HG03565 (cell line): ENCODE measurements around the gene KCNK2.

ENCODE experiments used
- ATAC-seq: cut with Tn5 transposase; IDR thresholded peaks from one replicate; pipeline ENCODE4 v1.9.1; 2021; ENCODE audit warnings: mild to moderate bottlenecking, moderate library complexity; ENCODE audit not compliant: unreplicated experiment

The KCNK2 gene

GRCh38 chr1:215094381-215094780 is 11.8 kb downstream of the KCNK2 start:
- no peak for ATAC-seq

- no peak for ATAC-seq
These were observed 13.0 kb downstream of the KCNK2 start for GRCh38 chr1:215095524-215095923.

- no peak for ATAC-seq
These were observed 19.0 kb downstream of the KCNK2 start for GRCh38 chr1:215101511-215101910.

- no peak for ATAC-seq
These were observed 21.7 kb downstream of the KCNK2 start for GRCh38 chr1:215104283-215104682.

- no peak for ATAC-seq
These were observed 23.5 kb downstream of the KCNK2 start for GRCh38 chr1:215106067-215106466.

- no peak for ATAC-seq
These were observed 26.6 kb downstream of the KCNK2 start for GRCh38 chr1:215109171-215109570.

- no peak for ATAC-seq
These were observed 29.4 kb downstream of the KCNK2 start for GRCh38 chr1:215111916-215112315.

- ATAC-seq = no peak
These were observed 31.2 kb downstream of the KCNK2 start for GRCh38 chr1:215113776-215114153.

GRCh38 chr1:215114154-215114933 is 31.8 kb downstream of the KCNK2 start:
- ATAC-seq = no peak

GRCh38 chr1:215115760-215116159 is 33.2 kb downstream of the KCNK2 start:
- ATAC-seq = no peak

GRCh38 chr1:215118081-215118480 is 35.5 kb downstream of the KCNK2 start:
- ATAC-seq = no peak

GRCh38 chr1:215119056-215119455 is 36.5 kb downstream of the KCNK2 start:
- ATAC-seq = no peak

- no peak for ATAC-seq
These were observed 37.3 kb downstream of the KCNK2 start for GRCh38 chr1:215119719-215120365.

GRCh38 chr1:215128504-215128903 is 46.0 kb downstream of the KCNK2 start:
- ATAC-seq = no peak

- no peak for ATAC-seq
These were observed 48.8 kb downstream of the KCNK2 start for GRCh38 chr1:215131291-215131690.

GRCh38 chr1:215132156-215132555 is 49.6 kb downstream of the KCNK2 start:
- no peak for ATAC-seq

GRCh38 chr1:215133532-215133931 is 51.0 kb downstream of the KCNK2 start:
- no peak for ATAC-seq

- ATAC-seq = no peak
These were observed 55.4 kb downstream of the KCNK2 start for GRCh38 chr1:215137985-215138384.

- ATAC-seq = no peak
These were observed 57.6 kb downstream of the KCNK2 start for GRCh38 chr1:215140135-215140534.

GRCh38 chr1:215141460-215141859 is 58.9 kb downstream of the KCNK2 start:
- ATAC-seq = no peak

- ATAC-seq = no peak
These were observed 61.0 kb downstream of the KCNK2 start for GRCh38 chr1:215143497-215143896.

GRCh38 chr1:215146240-215146975 is 63.9 kb downstream of the KCNK2 start:
- no peak for ATAC-seq
